Measurements from ENCODE around the gene PLA2G2D.

Gene PLA2G2D

DNA sequence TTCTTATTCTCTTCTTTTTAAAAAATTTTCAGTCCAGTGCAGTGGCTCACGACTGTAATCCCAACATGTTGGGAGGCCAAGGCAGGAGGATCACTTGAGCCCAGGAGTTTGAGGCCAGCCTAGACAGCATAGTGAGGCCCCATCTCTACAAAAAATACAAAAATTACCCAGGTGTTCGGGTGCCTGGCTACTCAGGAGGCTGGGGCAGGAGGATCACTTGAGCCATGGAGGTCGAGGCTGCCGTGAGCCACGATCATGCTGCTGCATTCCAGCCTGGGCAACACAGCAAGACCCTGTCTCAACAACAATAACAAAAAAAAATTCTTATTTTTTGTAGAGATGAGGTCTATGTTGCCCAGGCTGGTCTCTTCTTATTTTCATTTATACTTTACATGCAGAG is 7.9 kb downstream of the PLA2G2D start:
- TF ChIP-seq, protein P1, sequence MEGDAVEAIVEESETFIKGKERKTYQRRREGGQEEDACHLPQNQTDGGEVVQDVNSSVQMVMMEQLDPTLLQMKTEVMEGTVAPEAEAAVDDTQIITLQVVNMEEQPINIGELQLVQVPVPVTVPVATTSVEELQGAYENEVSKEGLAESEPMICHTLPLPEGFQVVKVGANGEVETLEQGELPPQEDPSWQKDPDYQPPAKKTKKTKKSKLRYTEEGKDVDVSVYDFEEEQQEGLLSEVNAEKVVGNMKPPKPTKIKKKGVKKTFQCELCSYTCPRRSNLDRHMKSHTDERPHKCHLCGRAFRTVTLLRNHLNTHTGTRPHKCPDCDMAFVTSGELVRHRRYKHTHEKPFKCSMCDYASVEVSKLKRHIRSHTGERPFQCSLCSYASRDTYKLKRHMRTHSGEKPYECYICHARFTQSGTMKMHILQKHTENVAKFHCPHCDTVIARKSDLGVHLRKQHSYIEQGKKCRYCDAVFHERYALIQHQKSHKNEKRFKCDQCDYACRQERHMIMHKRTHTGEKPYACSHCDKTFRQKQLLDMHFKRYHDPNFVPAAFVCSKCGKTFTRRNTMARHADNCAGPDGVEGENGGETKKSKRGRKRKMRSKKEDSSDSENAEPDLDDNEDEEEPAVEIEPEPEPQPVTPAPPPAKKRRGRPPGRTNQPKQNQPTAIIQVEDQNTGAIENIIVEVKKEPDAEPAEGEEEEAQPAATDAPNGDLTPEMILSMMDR (IDR thresholded peaks at IDR 0.05; ENCODE audit: insufficient read depth, low read length, poor library complexity, severe bottlenecking), result no peak
- TF ChIP-seq EZH2phosphoT487 (conservative IDR thresholded peaks at IDR 0.05; ENCODE audit: low read length), result no peak
- H3K9ac ChIP-seq (ENCODE audit: low read length), result no peak overlapping the region
- no peaks in the 10 kb centered on the region for H3K79me2 ChIP-seq (ENCODE audit: insufficient read depth, low read length)
- no peak overlapping the region for H3K4me2 ChIP-seq (ENCODE audit: low read depth, low read length, poor library complexity, severe bottlenecking)
- no peaks in the 10 kb centered on the region for H3K36me3 ChIP-seq (ENCODE audit: low read length)
- H3K27me3 ChIP-seq (ENCODE audit: low read length), result no peaks in the 10 kb centered on the region
- no peaks in the 10 kb centered on the region for H4K20me1 ChIP-seq (ENCODE audit: low read depth, low read length)
- H3K27ac ChIP-seq (ENCODE audit: low read depth, low read length), result no peak overlapping the region
- no peaks in the 10 kb centered on the region for H3K9me3 ChIP-seq (ENCODE audit: insufficient read depth, low read length)
- no peaks in the 10 kb centered on the region for H3K9me2 ChIP-seq (replicated peaks; ENCODE audit: insufficient read depth, low read length)
- H3F3A ChIP-seq (ENCODE audit: insufficient read depth), result no peaks in the 10 kb centered on the region
- no peak overlapping the region for H3K4me3 ChIP-seq (ENCODE audit: insufficient read depth, low read length, poor library complexity, severe bottlenecking)
- no peak overlapping the region for H2AFZ ChIP-seq (ENCODE audit: low read depth, low read length, severe bottlenecking)

DNA sequence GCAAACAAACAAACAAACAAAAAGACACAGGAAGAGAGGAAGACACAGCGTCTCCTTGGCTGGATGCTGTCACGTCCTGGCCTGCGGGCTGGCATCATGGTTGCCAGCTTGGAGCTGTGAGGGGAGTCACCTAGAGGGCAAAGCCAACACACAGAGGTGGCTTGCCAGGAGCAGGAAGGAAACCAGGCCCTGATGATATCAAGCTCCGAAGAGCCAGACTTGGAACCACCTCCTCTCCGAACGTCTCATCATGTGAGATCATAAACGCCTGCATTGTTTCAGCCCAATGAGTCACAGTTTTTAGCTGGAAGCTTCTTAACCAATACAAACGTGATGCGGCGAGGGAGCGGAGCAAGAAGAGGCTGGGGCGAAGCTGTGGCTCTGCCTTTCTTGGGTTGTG is 8.7 kb downstream of the PLA2G2D start:
- Histone ChIP-seq H3F3A (ENCODE audit: insufficient read depth) (no peaks in the 10 kb centered on the region), H3K36me3 (ENCODE audit: low read length) (no peaks in the 10 kb centered on the region), H3K27ac (ENCODE audit: low read depth, low read length) (no peak overlapping the region), H2AFZ (ENCODE audit: low read depth, low read length, severe bottlenecking) (no peak overlapping the region), H4K20me1 (ENCODE audit: low read depth, low read length) (no peaks in the 10 kb centered on the region), H3K9me3 (ENCODE audit: insufficient read depth, low read length) (no peaks in the 10 kb centered on the region), H3K4me2 (ENCODE audit: low read depth, low read length, poor library complexity, severe bottlenecking) (no peak overlapping the region), H3K4me3 (ENCODE audit: insufficient read depth, low read length, poor library complexity, severe bottlenecking) (no peak overlapping the region), H3K9ac (ENCODE audit: low read length) (no peak overlapping the region), H3K9me2 (replicated peaks; ENCODE audit: insufficient read depth, low read length) (no peaks in the 10 kb centered on the region), H3K27me3 (ENCODE audit: low read length) (no peaks in the 10 kb centered on the region), H3K79me2 (ENCODE audit: insufficient read depth, low read length) (no peaks in the 10 kb centered on the region)
- TF ChIP-seq EZH2phosphoT487 (conservative IDR thresholded peaks at IDR 0.05; ENCODE audit: low read length), result no peak

DNA sequence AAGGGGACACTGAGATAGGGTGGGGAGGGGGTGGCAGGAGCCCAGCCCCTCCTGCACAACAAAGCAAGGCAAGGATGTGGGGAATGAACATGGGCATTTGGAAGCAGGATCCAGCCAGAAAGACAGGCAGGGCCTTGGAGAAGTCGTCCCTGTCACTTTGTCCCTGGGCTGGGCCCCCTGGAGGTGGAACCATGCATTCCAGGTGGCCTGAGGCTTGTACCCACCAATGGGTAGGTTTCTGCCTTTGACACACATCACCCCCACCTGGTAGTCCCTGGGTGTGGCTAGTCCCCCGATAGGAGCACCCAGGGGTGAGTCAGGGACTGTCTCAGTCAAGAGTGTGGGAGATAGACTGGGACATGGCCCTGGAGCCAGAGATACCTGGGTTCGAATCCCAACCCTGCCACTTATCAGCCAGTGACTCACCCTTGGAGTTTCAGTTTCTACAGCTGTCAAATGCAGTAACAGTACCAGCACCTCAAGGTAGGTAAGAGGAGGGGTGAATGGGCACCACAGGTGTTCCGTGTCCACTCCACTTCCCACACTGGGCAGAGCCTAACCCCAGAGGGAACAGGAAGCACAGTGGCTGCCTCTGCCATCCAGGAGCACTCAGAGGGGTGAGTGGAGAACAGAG is 10.0 kb downstream of the PLA2G2D start:
- H3K36me3 ChIP-seq (ENCODE audit: low read length), result no peaks in the 10 kb centered on the region
- no peak overlapping the region for H2AFZ ChIP-seq (ENCODE audit: low read depth, low read length, severe bottlenecking)
- no peak overlapping the region for H3K9ac ChIP-seq (ENCODE audit: low read length)
- no peaks in the 10 kb centered on the region for H3K79me2 ChIP-seq (ENCODE audit: insufficient read depth, low read length)
- no peaks in the 10 kb centered on the region for H3F3A ChIP-seq (ENCODE audit: insufficient read depth)
- H3K4me2 ChIP-seq (ENCODE audit: low read depth, low read length, poor library complexity, severe bottlenecking), result no peak overlapping the region
- no peak overlapping the region for H3K4me3 ChIP-seq (ENCODE audit: insufficient read depth, low read length, poor library complexity, severe bottlenecking)
- no peaks in the 10 kb centered on the region for H3K9me2 ChIP-seq (replicated peaks; ENCODE audit: insufficient read depth, low read length)
- no peak overlapping the region for H3K27ac ChIP-seq (ENCODE audit: low read depth, low read length)
- H3K9me3 ChIP-seq (ENCODE audit: insufficient read depth, low read length), result no peaks in the 10 kb centered on the region
- no peaks in the 10 kb centered on the region for H3K27me3 ChIP-seq (ENCODE audit: low read length)
- H4K20me1 ChIP-seq (ENCODE audit: low read depth, low read length), result no peaks in the 10 kb centered on the region
- TF ChIP-seq, protein P1 (IDR thresholded peaks at IDR 0.05; ENCODE audit: insufficient read depth, low read length, poor library complexity, severe bottlenecking), result no peak
- no peak for TF ChIP-seq EZH2phosphoT487 (conservative IDR thresholded peaks at IDR 0.05; ENCODE audit: low read length)

DNA sequence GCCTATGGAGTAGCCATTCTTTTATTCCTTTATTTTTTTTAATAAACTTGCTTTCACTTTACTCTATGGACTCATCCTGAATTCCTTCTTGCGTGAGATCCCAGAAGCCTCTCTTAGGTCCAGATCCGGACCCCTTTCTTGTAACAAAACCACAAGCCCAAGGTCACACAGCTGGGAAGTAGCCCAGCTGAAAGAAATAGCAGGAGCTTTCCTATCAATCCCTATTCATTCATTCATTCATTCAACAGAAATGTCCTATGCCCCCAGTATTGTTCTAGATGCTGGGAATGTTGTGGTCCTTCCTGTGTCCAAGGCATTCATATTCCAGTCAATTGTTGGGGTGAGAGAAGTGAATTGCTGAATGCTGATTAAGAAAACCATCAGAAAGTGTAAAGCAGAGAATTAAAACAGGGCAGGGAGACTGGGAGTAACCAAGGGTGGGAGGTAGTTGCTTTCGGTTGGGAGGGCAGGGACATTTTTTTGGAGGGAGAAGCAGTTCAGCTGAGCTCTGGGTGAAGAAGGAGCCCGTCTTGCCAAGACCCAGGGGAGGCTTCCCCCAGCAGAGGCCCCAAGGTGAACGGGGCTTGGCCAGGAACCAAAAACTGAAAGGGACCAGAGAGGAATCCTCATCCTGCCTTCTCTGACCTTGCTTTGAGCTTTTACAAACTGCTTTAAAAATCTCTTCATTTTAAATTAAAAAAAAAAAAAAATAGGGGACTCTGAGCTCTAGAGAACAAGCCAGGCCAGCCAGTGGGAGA is 10.8 kb downstream of the PLA2G2D start:
- H3K36me3 ChIP-seq (ENCODE audit: low read length), result no peaks in the 10 kb centered on the region
- no peak for TF ChIP-seq EZH2phosphoT487 (conservative IDR thresholded peaks at IDR 0.05; ENCODE audit: low read length)
- TF ChIP-seq, protein P1 (IDR thresholded peaks at IDR 0.05; ENCODE audit: insufficient read depth, low read length, poor library complexity, severe bottlenecking), result no peak
- no peak overlapping the region for H3K4me2 ChIP-seq (ENCODE audit: low read depth, low read length, poor library complexity, severe bottlenecking)
- no peaks in the 10 kb centered on the region for H3K9me3 ChIP-seq (ENCODE audit: insufficient read depth, low read length)
- no peaks in the 10 kb centered on the region for H3K79me2 ChIP-seq (ENCODE audit: insufficient read depth, low read length)
- no peak overlapping the region for H2AFZ ChIP-seq (ENCODE audit: low read depth, low read length, severe bottlenecking)
- no peaks in the 10 kb centered on the region for H3F3A ChIP-seq (ENCODE audit: insufficient read depth)
- no peaks in the 10 kb centered on the region for H3K27me3 ChIP-seq (ENCODE audit: low read length)
- no peaks in the 10 kb centered on the region for H3K9me2 ChIP-seq (replicated peaks; ENCODE audit: insufficient read depth, low read length)
- H4K20me1 ChIP-seq (ENCODE audit: low read depth, low read length), result no peaks in the 10 kb centered on the region
- H3K9ac ChIP-seq (ENCODE audit: low read length), result no peak overlapping the region
- H3K27ac ChIP-seq (ENCODE audit: low read depth, low read length), result no peak overlapping the region
- no peak overlapping the region for H3K4me3 ChIP-seq (ENCODE audit: insufficient read depth, low read length, poor library complexity, severe bottlenecking)

All from SU-DHL-6 (cell line).